HepG2 (cell line): ENCODE data around the gene NNMT. TPM values are rescaled to one million over a fixed set of nuclear protein-coding genes. Genes with fewer than 3 reads are reported as not detected.

Source experiments
- ATAC-seq: fragments of 200-7000 bp; cut with Tn5 transposase; 3 replicates; pipeline ENCODE4 v1.9.1; 2020; ENCODE audit warnings: mild to moderate bottlenecking, moderate library complexity
- BruUV-seq: library from RNA; stranded (reverse); fragments of 400-500 nt; replicated peaks from 2 replicates; lab custom pipeline; 2021; lab: Mats Ljungman, UMichigan
- CTCF ChIA-PET: fragments of 300-600 bp; formaldehyde crosslinking; extraction: SDS; loops from one replicate; lab custom pipeline; 2021; ENCODE audit warnings: low total read pairs, inconsistent platforms, low intra/inter-chr PET ratio; lab: Yijun Ruan, JAX
- POLR2A ChIA-PET: fragments of 350-600 bp; sonication (Branson Sonifier 250); formaldehyde crosslinking; loops from one replicate; lab custom pipeline; 2020; ENCODE audit warnings: antibody characterized with exemption, inconsistent platforms; lab: Yijun Ruan, JAX
- DNase-seq: peaks from one replicate; pipeline ENCODE4 v3.0.0-alpha.2; 2015; ENCODE audit warnings: low spot score
- FAIRE-seq: peaks from 3 replicates; lab custom pipeline; 2011; peaks lifted over from hg19 to GRCh38; lab: Jason Lieb, UNC
- H2AFZ ChIP-seq: one replicate; pipeline ENCODE4 v1.6.1; 2011; ENCODE audit warnings: low read length, inconsistent platforms
- H3K27ac ChIP-seq: fragments of 300-600 bp; 3 replicates; pipeline ENCODE4 v1.8.0; 2011; ENCODE audit warnings: mixed run types, mild to moderate bottlenecking, mixed read lengths, low read length, inconsistent platforms; ENCODE audit not compliant: insufficient read depth; ENCODE audit errors: extremely low read length
- H3K27me3 ChIP-seq, 2 experiments: fragments of 200-600 bp in 1 of 2; 2 replicates in 1 of 2; 3 replicates in 1 of 2; pipeline versions ENCODE4 v1.6.0 to v1.8.0; 2011; ENCODE audit warnings: low read length in 2 of 2, mild to moderate bottlenecking in 2 of 2, moderate library complexity in 2 of 2, inconsistent platforms in 1 of 2; ENCODE audit not compliant: insufficient read depth in 2 of 2, control insufficient read depth in 1 of 2
- H3K36me3 ChIP-seq, 2 experiments: fragments of 200-600 bp in 1 of 2; replicated peaks in 1 of 2; 2 replicates in 1 of 2; 3 replicates in 1 of 2; pipeline versions ENCODE4 v1.5.1 to v1.8.0; 2011; ENCODE audit warnings: low read length in 2 of 2, inconsistent platforms in 1 of 2; ENCODE audit not compliant: insufficient read depth in 2 of 2, control insufficient read depth in 1 of 2
- H3K4me1 ChIP-seq: 2 replicates; pipeline ENCODE4 v1.5.1; 2012; ENCODE audit warnings: low read length, inconsistent platforms; ENCODE audit not compliant: insufficient read depth
- H3K4me2 ChIP-seq: 2 replicates; pipeline ENCODE4 v1.6.0; 2011; ENCODE audit warnings: low read depth, low read length, inconsistent platforms
- H3K4me3 ChIP-seq, 3 experiments: fragments of 200-600 bp in 1 of 3; sonication (generic), shearing (Covaris generic) in 1 of 3; replicated peaks in 1 of 3; 2 replicates each; pipeline ENCODE4 v1.5.1; 2011 to 2016; ENCODE audit warnings: low read length in 3 of 3, inconsistent platforms in 2 of 3, low read depth in 2 of 3, mild to moderate bottlenecking in 2 of 3, control low read depth in 1 of 3, mixed read lengths in 1 of 3; ENCODE audit not compliant: insufficient read depth in 1 of 3
- H3K79me2 ChIP-seq: one replicate; pipeline ENCODE4 v1.6.1; 2011; ENCODE audit warnings: low read length, inconsistent platforms; ENCODE audit not compliant: insufficient read depth
- H3K9ac ChIP-seq: 2 replicates; pipeline ENCODE4 v1.6.0; 2011; ENCODE audit warnings: mild to moderate bottlenecking, low read depth, low read length, inconsistent platforms; ENCODE audit not compliant: insufficient read depth
- H3K9me3 ChIP-seq: 2 replicates; pipeline ENCODE4 v1.5.1; 2012; ENCODE audit warnings: mild to moderate bottlenecking, low read length
- H4K20me1 ChIP-seq: 2 replicates; pipeline ENCODE4 v1.6.0; 2011; ENCODE audit warnings: inconsistent platforms, mild to moderate bottlenecking, low read length, moderate library complexity; ENCODE audit not compliant: insufficient read depth
- AHR ChIP-seq: IDR thresholded peaks from 2 replicates; pipeline ENCODE4 v1.6.1; 2018; ENCODE audit warnings: missing genetic modification reagents, missing compliant biosample characterization
- BHLHE40 ChIP-seq: IDR thresholded peaks from 2 replicates; pipeline ENCODE4 v1.6.1; 2011; ENCODE audit warnings: low read length, improper control_type of control experiment
- ELK4 ChIP-seq: sonication (generic); formaldehyde crosslinking; IDR thresholded peaks from 2 replicates; pipeline ENCODE4 v1.9.0; 2021; ENCODE audit warnings: missing genetic modification reagents, borderline replicate concordance
- FOSL1 ChIP-seq: sonication (generic); formaldehyde crosslinking; IDR thresholded peaks from 2 replicates; pipeline ENCODE4 v1.9.0; 2021; ENCODE audit warnings: missing genetic modification reagents, borderline replicate concordance
- HOXA7 ChIP-seq: sonication (generic); formaldehyde crosslinking; IDR thresholded peaks from 2 replicates; pipeline ENCODE4 v1.8.1; 2022; ENCODE audit warnings: mild to moderate bottlenecking, missing genetic modification reagents, moderate library complexity
- JUN ChIP-seq: sonication (generic); formaldehyde crosslinking; IDR thresholded peaks from 2 replicates; pipeline ENCODE4 v1.4.0; 2020; ENCODE audit warnings: mild to moderate bottlenecking, missing genetic modification reagents
- MNT ChIP-seq: fragments of 450-650 bp; IDR thresholded peaks from 2 replicates; pipeline ENCODE4 v1.6.1; 2016
- NCOA2 ChIP-seq: sonication (generic); formaldehyde crosslinking; IDR thresholded peaks from 2 replicates; pipeline ENCODE4 v1.8.0; 2022; ENCODE audit warnings: inconsistent platforms
- NFIC ChIP-seq: IDR thresholded peaks from 2 replicates; pipeline ENCODE4 v1.6.1; 2012; ENCODE audit warnings: mild to moderate bottlenecking, low read length, inconsistent platforms
- SALL1 ChIP-seq: sonication (generic); formaldehyde crosslinking; IDR thresholded peaks from 2 replicates; pipeline ENCODE4 v1.8.0; 2022; ENCODE audit warnings: mild to moderate bottlenecking, missing genetic modification reagents
- SATB2 ChIP-seq: sonication (generic); formaldehyde crosslinking; IDR thresholded peaks from 2 replicates; pipeline ENCODE4 v1.5.0; 2020; ENCODE audit warnings: missing genetic modification reagents
- TMF1 ChIP-seq: sonication (generic); formaldehyde crosslinking; IDR thresholded peaks from 2 replicates; pipeline ENCODE4 v1.8.1; 2022; ENCODE audit warnings: low read depth, missing genetic modification reagents
- YEATS2 ChIP-seq: sonication (generic); formaldehyde crosslinking; IDR thresholded peaks from 2 replicates; pipeline ENCODE4 v1.4.0; 2020; ENCODE audit warnings: missing genetic modification reagents, borderline replicate concordance
- ZNF17 ChIP-seq: sonication (generic); formaldehyde crosslinking; IDR thresholded peaks from 2 replicates; pipeline ENCODE4 v1.5.0; 2020; ENCODE audit warnings: mild to moderate bottlenecking, missing genetic modification reagents
- ZNF33B ChIP-seq: sonication (generic); formaldehyde crosslinking; IDR thresholded peaks from 2 replicates; pipeline ENCODE4 v1.5.1; 2020; ENCODE audit warnings: mild to moderate bottlenecking, missing genetic modification reagents
- ZNF34 ChIP-seq: sonication (generic); formaldehyde crosslinking; IDR thresholded peaks from 2 replicates; pipeline ENCODE4 v1.4.0; 2020; ENCODE audit warnings: mild to moderate bottlenecking, missing genetic modification reagents, borderline replicate concordance
- ZNF816 ChIP-seq: sonication (generic); formaldehyde crosslinking; IDR thresholded peaks from 2 replicates; pipeline ENCODE4 v1.8.0; 2022; ENCODE audit warnings: missing genetic modification reagents, mild to moderate bottlenecking, borderline replicate concordance
- ZNF883 ChIP-seq: sonication (generic); formaldehyde crosslinking; IDR thresholded peaks from 2 replicates; pipeline ENCODE4 v1.5.1; 2020; ENCODE audit warnings: mild to moderate bottlenecking, missing genetic modification reagents; ENCODE audit errors: not compliant biosample characterization
- WGBS: methylation state at CpG from one replicate; pipeline ENCODE4 v1.1.6; 2017; ENCODE audit warnings: low lambda C conversion rate; 5-methylcytosine and 5-hydroxymethylcytosine counted together
- in situ Hi-C: cut with HindIII; loops from 2 replicates; pipeline ENCODE4 v1.10.0; 2017; ENCODE audit warnings: low pct_unique_long_range_greater_than_20kb; ENCODE audit not compliant: extremely low pct_ligation_motif_present
- intact Hi-C: fragments of 100-400 bp; cut with micrococcal nuclease; formaldehyde crosslinking; loops from one replicate; pipeline ENCODE4 v1.10.0; 2022; ENCODE audit not compliant: unreplicated experiment
- polyA plus RNA-seq, 8 experiments: library from polyadenylated mRNA; depleted of rRNA in 3 of 8; stranded (reverse) in 7 of 8; unstranded in 1 of 8; fragments of >200 nt; fragmentation: Illumina TruSeq in 4 of 8; extraction: Trizol in 4 of 8; gene quantifications; 2 replicates each; pipeline versions ENCODE4 v1.2.1 to v1.2.3, GENCODE V29; 2011 to 2016; ENCODE audit warnings: low read depth in 4 of 8, missing spikeins in 1 of 8, mixed read lengths in 1 of 8; ENCODE audit not compliant: insufficient read depth in 1 of 8
- total RNA-seq, 5 experiments: library from RNA; depleted of rRNA; stranded (reverse); fragments of >200 nt; fragmentation: Illumina TruSeq; extraction: Trizol; gene quantifications; 2 replicates each; pipeline ENCODE4 v1.2.3, GENCODE V29; 2016; ENCODE audit warnings: low read depth in 1 of 5

NNMT gene
- total and polyA plus RNA-seq, 2 of the 13 experiments (the other 11 are each of a cell fraction or from before 2014, with no cell fraction given), result 0.13 TPM; not detected in 1

- 59% methylated on average over 11 of the region's 14 CpGs for WGBS
- intact Hi-C loops, result no loop called here
- Histone ChIP-seq H3K4me2 (no peak overlapping the region), H3K36me3 (no peaks in the 10 kb centered on the region), H3K9ac (no peak overlapping the region), H2AFZ (no peak overlapping the region), H3K9me3 (no peaks in the 10 kb centered on the region), H3K4me3 (no peak overlapping the region), H3K27me3 (peaks cover 2 to 25% of the 10 kb centered on the region in 2 experiments; a peak in 3 of 5 replicates), H4K20me1 (no peaks in the 10 kb centered on the region), H3K79me2 (no peaks in the 10 kb centered on the region), H3K4me1 (peaks cover 16% of the 10 kb centered on the region), H3K27ac (no peak overlapping the region)
- no peak for ATAC-seq
- ChIA-PET CTCF (no interaction called here), POLR2A (no interaction called here)
- no peak for FAIRE-seq
- no TSS peak for BruUV-seq
- TF ChIP-seq ZNF883 (no peak), ZNF17 (CRISPR knock-in tag) (no peak), MNT (no peak), ELK4 (CRISPR knock-in tag) (no peak), BHLHE40 (no peak), NCOA2 (CRISPR knock-in tag) (no peak), TMF1 (no peak), NFIC (no peak), SALL1 (no peak), JUN (CRISPR knock-in tag) (no peak), FOSL1 (no peak), ZNF34 (CRISPR knock-in tag) (no peak), ZNF816 (CRISPR knock-in tag) (no peak), YEATS2 (CRISPR knock-in tag) (no peak), HOXA7 (no peak), SATB2 (no peak), ZNF33B (CRISPR knock-in tag) (no peak), AHR (CRISPR knock-in tag) (no peak)
- in situ Hi-C loops, result loop anchor here (25.0 kb wide), 1 partner anchor 442 kb away; no protein-coding TSS in a partner anchor
- DNase-seq, result no peak
Measured at GRCh38 chr11:114254571-114255146, 41.5 kb upstream of the NNMT start.
